Activated CD8-positive, alpha-beta memory T cell treated with anti-CD3 and anti-CD28 coated beads, Interleukin-2, amount 10 ng/mL, durations not matched to agents 7 days and 5 days (primary cell): ENCODE data around the gene KIFAP3. TPM values are rescaled to one million over a fixed set of nuclear protein-coding genes. Genes with fewer than 3 reads are reported as not detected.
"Not testable (repeated sequence)": the region's sequence is repeated elsewhere in the genome, so short reads cannot be mapped to it uniquely, and the experiment has no call there.

Experiments
- ATAC-seq: fragments of 150-1000 bp; cut with Tn5 transposase; one replicate; pipeline ENCODE4 v1.10.0; 2021; ENCODE audit warnings: moderate library complexity
- CTCF ChIA-PET: fragments of 350-600 bp; sonication (Branson Sonifier 250); formaldehyde crosslinking; loops from one replicate; lab custom pipeline; 2021; ENCODE audit warnings: antibody characterized with exemption; lab: Charles Lee
- DNase-seq: peaks from one replicate; pipeline ENCODE4 v3.0.0-alpha.2; 2020
- H3K27ac Mint-ChIP-seq: one replicate; pipeline ENCODE4 v1.8.0; 2021; ENCODE audit warnings: mild to moderate bottlenecking, mixed read lengths
- H3K27me3 Mint-ChIP-seq: one replicate; pipeline ENCODE4 v1.8.0; 2021; ENCODE audit warnings: mixed read lengths
- H3K36me3 Mint-ChIP-seq: one replicate; pipeline ENCODE4 v1.8.0; 2021; ENCODE audit warnings: mild to moderate bottlenecking, mixed read lengths
- H3K4me1 Mint-ChIP-seq: one replicate; pipeline ENCODE4 v1.8.0; 2021; ENCODE audit warnings: mixed read lengths
- H3K4me3 Mint-ChIP-seq: one replicate; pipeline ENCODE4 v1.8.0; 2021; ENCODE audit warnings: mild to moderate bottlenecking, moderate library complexity, mixed read lengths
- H3K9me3 Mint-ChIP-seq: one replicate; pipeline ENCODE4 v1.8.0; 2022; ENCODE audit warnings: low read depth, mixed read lengths
- total RNA-seq, 2 experiments: library from RNA; stranded (reverse); gene quantifications; one replicate each; pipeline ENCODE4 v1.2.3, GENCODE V29; 2021

KIFAP3 gene
- total RNA-seq, 2 experiments from 2014 or later: 25.1 to 30.1 TPM

DNA sequence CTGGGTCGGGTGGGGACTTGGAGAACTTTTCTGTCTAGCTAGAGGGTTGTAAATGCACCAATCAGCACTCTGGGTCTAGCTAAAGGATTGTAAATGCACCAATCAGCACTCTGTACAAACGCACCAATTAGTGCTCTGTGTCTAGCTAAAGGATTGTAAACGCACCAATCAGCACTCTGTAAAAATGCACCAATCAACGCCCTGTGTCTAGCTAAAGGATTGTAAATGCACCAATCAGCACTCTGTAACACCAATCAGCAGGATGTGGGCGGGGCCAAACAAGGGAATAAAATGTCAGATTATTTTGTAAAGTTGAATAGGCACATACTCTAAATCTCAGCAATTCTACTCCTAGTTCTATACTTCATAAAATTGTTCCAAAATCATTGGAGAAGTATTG, 2.5 kb upstream of the KIFAP3 start:
- H3K27ac Mint-ChIP-seq, H3K9me3 Mint-ChIP-seq, H3K4me3 Mint-ChIP-seq, H3K27me3 Mint-ChIP-seq, CTCF ChIA-PET, DNase-seq, ATAC-seq: not testable (repeated sequence)
- peaks cover 11% of the 10 kb centered on the region for H3K36me3 Mint-ChIP-seq
- H3K4me1 Mint-ChIP-seq: peaks cover 34% of the 10 kb centered on the region

DNA sequence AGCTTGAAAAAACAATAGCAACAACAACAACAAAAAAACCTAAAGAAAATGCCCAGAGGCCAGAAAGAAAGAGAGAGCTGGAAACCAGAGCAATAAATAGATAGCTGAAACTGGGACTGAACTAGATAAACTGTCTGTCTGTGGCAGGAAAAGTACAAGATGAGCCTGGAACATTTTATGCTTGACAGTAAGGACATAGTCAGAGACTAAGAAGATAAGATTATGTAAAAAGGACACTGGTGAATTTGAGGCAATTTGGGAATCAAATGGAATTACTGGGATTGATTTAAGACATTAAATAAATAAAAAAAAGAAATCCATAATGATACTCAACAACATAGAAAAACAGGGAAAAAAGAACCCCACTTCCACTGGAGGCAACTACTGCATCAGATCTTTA, 1.7 kb upstream of the KIFAP3 start:
- peaks cover 16% of the 10 kb centered on the region for H3K36me3 Mint-ChIP-seq
- CTCF ChIA-PET: no interaction called here
- no peak overlapping the region for H3K4me3 Mint-ChIP-seq
- DNase-seq (no peak), ATAC-seq (no peak)
- peaks cover 3% of the 10 kb centered on the region for H3K9me3 Mint-ChIP-seq
- H3K27ac Mint-ChIP-seq: no peak overlapping the region
- H3K4me1 Mint-ChIP-seq: peaks cover 39% of the 10 kb centered on the region
- H3K27me3 Mint-ChIP-seq: no peaks in the 10 kb centered on the region

DNA sequence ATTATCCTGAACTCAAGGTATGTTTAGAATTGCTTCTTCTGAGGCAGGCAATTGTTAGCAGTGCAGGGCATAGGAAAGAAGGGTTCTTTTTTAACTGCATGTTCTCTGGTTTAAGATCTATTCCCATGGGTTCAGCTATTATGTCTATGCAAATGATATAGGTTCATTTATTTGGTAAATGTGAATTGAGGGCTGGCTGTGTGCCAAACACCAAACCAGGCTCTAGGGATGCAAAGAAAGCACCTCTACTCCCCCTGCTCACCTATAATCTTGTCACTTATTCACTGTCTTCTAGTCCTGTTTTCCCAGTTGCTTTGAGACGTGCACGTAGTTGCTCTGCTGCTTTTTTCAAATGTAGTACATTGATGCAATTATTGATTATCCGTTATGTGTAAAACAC, 691 bp upstream of the KIFAP3 start:
- Mint-ChIP-seq H3K9me3 (peaks cover 5% of the 10 kb centered on the region), H3K36me3 (peaks cover 26% of the 10 kb centered on the region), H3K27ac (peak overlapping the region; percentile 97), H3K4me3 (peak overlapping the region; percentile 90), H3K27me3 (no peaks in the 10 kb centered on the region), H3K4me1 (peaks cover 49% of the 10 kb centered on the region)
- CTCF ChIA-PET: interaction anchor here (1.0 to 1.6 kb wide), 2 partner anchors 9 to 27 kb away, joined by 3 read pairs; no protein-coding TSS in a partner anchor
- DNase-seq: no peak
- no peak for ATAC-seq

DNA sequence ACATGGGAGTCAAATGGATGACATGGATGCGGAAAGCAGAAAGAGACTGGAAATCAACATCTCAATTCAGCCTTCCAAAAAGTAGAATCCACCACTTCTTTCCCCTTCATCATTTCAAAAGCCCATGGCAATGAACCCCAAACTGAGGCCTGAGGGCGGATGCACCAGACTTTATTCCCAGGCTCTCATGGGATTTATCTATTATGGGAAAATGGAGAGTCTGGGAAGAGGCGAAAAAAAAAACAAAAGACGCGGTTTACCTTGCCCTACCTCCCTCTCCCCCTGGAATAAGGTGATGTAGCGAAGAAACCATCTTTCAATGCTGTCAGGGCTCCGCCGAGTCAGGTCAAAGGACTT, 624 bp downstream of the KIFAP3 start:
- peak overlapping the region; percentile 97 for H3K27ac Mint-ChIP-seq
- H3K36me3 Mint-ChIP-seq: peaks cover 29% of the 10 kb centered on the region
- peaks cover 2% of the 10 kb centered on the region for H3K9me3 Mint-ChIP-seq
- H3K27me3 Mint-ChIP-seq: no peaks in the 10 kb centered on the region
- no peak for DNase-seq
- H3K4me1 Mint-ChIP-seq: peaks cover 61% of the 10 kb centered on the region
- no peak for ATAC-seq
- CTCF ChIA-PET: interaction anchor here (0.6 to 1.6 kb wide), 3 partner anchors 8 to 181 kb away, joined by 3 read pairs; no protein-coding TSS in a partner anchor
- peak overlapping the region; percentile 90 for H3K4me3 Mint-ChIP-seq

DNA sequence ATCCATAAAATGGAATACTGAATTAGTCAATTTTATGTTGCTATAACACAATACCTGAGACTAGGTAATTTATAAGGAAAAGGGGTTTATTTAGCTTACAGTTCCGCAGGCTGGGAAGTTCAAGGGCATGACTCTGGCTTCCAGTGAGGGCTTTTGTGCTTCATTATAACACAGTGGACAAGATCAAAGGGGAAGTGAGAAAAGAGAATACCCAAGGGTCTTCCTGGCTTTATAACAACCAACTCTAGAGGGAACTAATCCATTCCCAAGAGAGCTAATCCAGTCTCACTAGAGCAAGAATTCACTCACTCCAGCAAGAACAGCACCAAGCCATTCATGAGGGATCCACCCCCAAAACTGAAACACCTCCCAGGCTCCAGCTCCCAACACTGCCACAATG, 3.1 kb downstream of the KIFAP3 start:
- Mint-ChIP-seq H3K27ac (no peak overlapping the region), H3K4me3 (no peak overlapping the region), H3K4me1 (peaks cover 74% of the 10 kb centered on the region), H3K27me3 (no peaks in the 10 kb centered on the region), H3K9me3 (peaks cover 2% of the 10 kb centered on the region), H3K36me3 (peaks cover 25% of the 10 kb centered on the region)
- ATAC-seq: no peak
- CTCF ChIA-PET: interaction anchor here (0.8 kb wide), 1 partner anchor 122 kb away, joined by 3 read pairs; no protein-coding TSS in a partner anchor
- no peak for DNase-seq

DNA sequence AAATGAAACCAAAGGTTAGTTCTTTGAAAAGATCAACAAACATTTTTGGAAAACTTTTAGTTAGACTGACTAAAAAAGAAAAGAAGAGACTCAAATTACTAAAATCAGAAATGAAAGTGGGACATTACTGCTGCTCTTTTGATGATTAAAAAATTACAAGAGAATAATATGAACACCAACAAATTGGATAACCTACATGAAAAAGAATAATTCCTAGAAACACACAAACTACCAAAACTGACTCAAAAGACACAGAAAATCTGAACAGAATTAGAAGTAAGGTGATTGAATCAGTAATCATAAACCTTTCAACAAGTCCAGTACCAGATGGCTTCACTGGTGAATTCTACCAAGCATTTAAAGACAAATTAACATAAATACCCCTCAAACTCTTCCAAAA, 5.6 kb downstream of the KIFAP3 start:
- DNase-seq (no peak), ATAC-seq (no peak)
- Mint-ChIP-seq H3K27ac (peak overlapping the region; percentile 88), H3K27me3 (no peaks in the 10 kb centered on the region), H3K4me1 (peaks cover 64% of the 10 kb centered on the region), H3K4me3 (peak overlapping the region; percentile 77), H3K36me3 (peaks cover 31% of the 10 kb centered on the region), H3K9me3 (peaks cover 2% of the 10 kb centered on the region)
- CTCF ChIA-PET: no interaction called here

DNA sequence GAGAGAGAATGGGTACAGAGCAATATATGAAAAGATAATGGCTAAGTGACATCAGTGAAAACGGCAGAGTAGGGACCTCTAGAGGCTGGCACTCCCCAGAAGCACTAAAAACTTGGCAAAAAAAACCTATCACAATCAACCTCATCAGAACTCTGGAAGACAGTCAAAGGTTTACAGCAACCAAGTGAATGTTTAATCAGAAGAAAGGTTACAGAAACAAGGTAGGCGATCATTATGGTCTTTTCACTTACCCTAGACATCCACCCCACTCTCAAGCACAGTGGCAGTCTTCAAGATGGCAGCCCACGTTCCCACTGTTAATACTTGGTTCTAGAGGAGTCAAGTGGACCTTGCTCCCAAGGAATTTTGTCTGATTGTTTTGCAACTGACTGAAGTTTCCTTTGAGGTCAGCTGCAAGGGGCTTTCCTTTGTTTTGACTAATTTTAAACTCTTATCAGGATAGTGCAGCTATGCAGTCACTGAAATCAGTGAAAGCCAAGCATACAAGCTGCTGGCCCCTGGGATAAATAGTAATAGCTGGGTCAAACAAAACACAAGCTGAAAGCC, 7.2 kb downstream of the KIFAP3 start:
- H3K27ac Mint-ChIP-seq: peak overlapping the region; percentile 88
- H3K27me3 Mint-ChIP-seq: no peaks in the 10 kb centered on the region
- H3K4me1 Mint-ChIP-seq: peaks cover 61% of the 10 kb centered on the region
- H3K4me3 Mint-ChIP-seq: peak overlapping the region; percentile 77
- H3K36me3 Mint-ChIP-seq: peaks cover 38% of the 10 kb centered on the region
- CTCF ChIA-PET: no interaction called here
- peaks cover 11% of the 10 kb centered on the region for H3K9me3 Mint-ChIP-seq
- DNase-seq (no peak), ATAC-seq (peak; percentile 52)

DNA sequence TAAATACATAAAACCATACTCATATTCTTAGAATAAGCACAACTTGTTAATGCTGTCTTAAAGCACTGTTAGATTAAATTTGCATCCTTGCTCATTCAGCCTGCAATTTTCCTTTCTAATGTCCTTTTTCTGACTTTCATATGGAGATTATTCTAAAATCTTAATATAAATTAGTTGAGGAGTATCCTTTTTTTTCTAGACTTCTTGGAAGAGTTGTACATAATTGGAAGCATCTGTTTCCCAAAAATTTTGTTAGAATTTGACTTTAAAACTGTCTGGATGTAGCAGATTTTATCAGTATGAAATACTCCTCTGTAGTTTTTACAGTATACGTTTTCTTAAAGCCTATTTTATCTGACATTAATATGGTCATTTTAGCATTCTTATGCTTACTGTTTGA, 9.7 kb downstream of the KIFAP3 start:
- H3K4me3 Mint-ChIP-seq: no peak overlapping the region
- CTCF ChIA-PET: interaction anchor here (0.6 kb wide), 1 partner anchor 1837 kb away, joined by 3 read pairs; no protein-coding TSS in a partner anchor
- no peak overlapping the region for H3K27ac Mint-ChIP-seq
- peaks cover 31% of the 10 kb centered on the region for H3K36me3 Mint-ChIP-seq
- H3K9me3 Mint-ChIP-seq: peaks cover 10% of the 10 kb centered on the region
- DNase-seq (no peak), ATAC-seq (no peak)
- no peaks in the 10 kb centered on the region for H3K27me3 Mint-ChIP-seq
- H3K4me1 Mint-ChIP-seq: peaks cover 39% of the 10 kb centered on the region

DNA sequence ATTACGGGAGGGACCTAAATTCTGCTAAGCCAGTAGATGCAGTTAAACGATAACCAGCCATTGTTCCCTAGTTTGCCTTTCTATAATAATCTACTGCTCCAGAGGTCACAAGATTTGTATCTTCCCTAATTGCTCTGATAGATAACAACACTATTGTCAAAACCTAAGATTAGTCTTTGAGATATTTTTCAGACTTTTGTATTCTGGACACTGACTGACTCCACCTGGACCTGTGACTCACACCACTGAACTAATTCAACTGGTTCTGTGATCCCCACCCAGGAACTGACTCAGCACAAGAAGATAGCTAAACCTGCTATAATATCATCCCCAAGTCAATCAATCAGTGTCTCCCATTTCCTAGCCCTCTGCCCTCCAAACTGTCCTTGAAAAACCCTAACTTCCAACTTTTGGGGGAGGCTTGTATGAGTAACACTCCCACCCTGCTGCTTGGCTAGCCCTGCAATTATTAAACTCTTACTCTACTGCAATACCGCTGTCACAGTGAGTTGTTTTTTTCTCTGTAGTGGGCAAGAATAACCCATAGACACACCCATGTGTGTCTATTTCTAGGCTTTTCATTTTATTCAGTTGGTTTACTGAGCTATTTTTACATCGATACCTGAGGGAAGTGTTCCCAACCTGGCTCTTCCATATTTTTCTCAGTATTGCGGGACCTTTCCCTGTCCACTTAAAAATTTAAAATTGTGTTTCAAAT, 11.2 kb downstream of the KIFAP3 start:
- no peaks in the 10 kb centered on the region for H3K27me3 Mint-ChIP-seq
- peaks cover 26% of the 10 kb centered on the region for H3K4me1 Mint-ChIP-seq
- H3K4me3 Mint-ChIP-seq: no peak overlapping the region
- H3K27ac Mint-ChIP-seq: no peak overlapping the region
- H3K36me3 Mint-ChIP-seq: peaks cover 28% of the 10 kb centered on the region
- H3K9me3 Mint-ChIP-seq: peaks cover 10% of the 10 kb centered on the region
- no peak for ATAC-seq
- DNase-seq: no peak
- CTCF ChIA-PET: no interaction called here

DNA sequence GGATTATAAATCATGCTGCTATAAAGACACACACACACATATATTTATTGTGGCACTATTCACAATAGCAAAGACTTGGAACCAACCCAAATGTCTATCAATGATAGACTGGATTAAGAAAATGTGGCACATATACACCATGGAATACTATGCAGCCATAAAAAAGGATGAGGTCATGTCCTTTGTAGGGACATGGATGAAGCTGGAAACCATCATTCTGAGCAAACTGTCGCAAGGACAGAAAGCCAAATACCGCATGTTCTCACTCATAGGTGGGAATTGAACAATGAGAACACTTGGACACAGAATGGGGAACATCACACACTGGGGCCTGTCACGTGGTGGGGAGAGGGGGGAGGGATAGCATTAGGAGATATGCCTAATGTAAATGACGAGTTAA, 12.8 kb downstream of the KIFAP3 start:
- Mint-ChIP-seq H3K4me1 (peaks cover 12% of the 10 kb centered on the region), H3K36me3 (peaks cover 28% of the 10 kb centered on the region), H3K9me3 (peaks cover 10% of the 10 kb centered on the region)
- CTCF ChIA-PET, H3K27me3 Mint-ChIP-seq, DNase-seq, H3K27ac Mint-ChIP-seq, H3K4me3 Mint-ChIP-seq, ATAC-seq: not testable (repeated sequence)

DNA sequence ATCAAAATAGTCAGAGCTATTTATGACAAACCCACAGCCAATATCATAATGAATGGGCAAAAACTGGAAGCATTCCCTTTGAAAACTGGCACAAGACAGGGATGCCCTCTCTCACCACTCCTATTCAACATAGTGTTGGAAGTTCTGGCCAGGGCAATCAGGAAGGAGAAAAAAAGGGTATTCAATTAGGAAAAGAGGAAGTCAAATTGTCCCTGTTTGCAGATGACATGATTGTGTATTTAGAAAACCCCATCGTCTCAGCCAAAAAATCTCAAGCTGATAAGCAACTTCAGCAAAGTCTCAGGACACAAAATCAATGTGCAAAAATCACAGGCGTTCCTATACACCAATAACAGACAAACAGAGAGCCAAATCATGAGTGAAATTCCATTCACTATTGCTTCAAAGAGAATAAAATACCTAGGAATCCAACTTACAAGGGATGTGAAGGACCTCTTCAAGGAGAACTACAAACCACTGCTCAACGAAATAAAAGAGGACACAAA, 14.4 kb downstream of the KIFAP3 start:
- H3K27ac Mint-ChIP-seq, ATAC-seq, DNase-seq, H3K4me1 Mint-ChIP-seq, H3K4me3 Mint-ChIP-seq, H3K27me3 Mint-ChIP-seq, CTCF ChIA-PET: not testable (repeated sequence)
- peaks cover 10% of the 10 kb centered on the region for H3K9me3 Mint-ChIP-seq
- H3K36me3 Mint-ChIP-seq: peaks cover 28% of the 10 kb centered on the region

DNA sequence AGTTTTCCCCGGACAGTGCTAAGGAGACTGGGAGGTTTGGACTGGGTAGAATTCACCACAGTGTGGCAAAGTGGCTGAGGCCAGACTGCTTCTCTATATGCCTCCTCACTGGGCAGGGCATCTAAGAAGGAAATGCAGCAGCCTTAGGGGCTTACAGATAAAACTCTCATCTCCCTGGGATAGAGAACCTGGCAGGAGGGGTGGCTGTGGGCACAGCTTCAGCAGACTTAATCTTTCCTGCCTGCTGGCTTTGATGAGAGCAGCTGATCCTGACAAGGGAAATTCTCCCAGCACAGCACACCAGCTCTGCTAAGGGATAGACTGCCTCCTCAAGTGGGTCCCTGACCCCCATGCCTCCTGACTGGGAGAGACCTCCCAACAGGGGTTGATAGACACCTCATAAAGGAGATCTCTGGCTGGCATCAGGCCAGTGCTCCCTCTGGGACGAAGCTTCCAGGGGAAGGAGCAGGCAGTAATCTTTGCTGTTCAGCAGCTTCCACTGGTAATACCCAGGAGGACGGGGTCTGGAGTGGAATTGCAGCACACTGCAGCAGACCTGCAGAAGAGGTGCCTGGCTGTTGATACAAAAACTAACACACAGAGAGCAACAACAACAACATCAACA, 25.2 kb downstream of the KIFAP3 start:
- H3K36me3 Mint-ChIP-seq: peaks cover 79% of the 10 kb centered on the region
- CTCF ChIA-PET: interaction anchor here (0.6 kb wide), 1 partner anchor 839 kb away, joined by 3 read pairs; no protein-coding TSS in a partner anchor
- DNase-seq: no peak

DNA sequence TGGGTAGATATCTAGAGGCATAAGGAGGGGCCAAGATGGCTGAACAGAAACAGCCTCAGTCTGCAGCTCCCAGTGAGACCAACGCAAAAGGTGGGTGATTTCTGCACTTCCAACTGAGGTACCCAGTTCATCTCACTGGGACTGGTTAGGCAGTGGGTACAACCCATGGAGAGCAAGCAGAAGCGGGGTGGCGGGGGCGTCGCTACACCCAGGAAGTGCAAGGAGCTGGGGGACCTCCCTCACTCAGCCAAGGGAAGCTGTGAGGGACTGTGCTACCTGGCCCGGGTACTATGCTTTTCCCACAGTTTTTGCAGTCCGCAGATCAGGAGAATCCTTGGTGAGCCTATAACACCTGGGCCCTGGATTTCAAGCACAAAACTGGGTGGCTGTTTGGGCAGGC, 26.0 kb downstream of the KIFAP3 start:
- DNase-seq (no peak), ATAC-seq (no peak)
- Mint-ChIP-seq H3K27me3 (no peaks in the 10 kb centered on the region), H3K4me1 (peaks cover 3% of the 10 kb centered on the region), H3K9me3 (no peaks in the 10 kb centered on the region), H3K36me3 (peaks cover 75% of the 10 kb centered on the region), H3K4me3 (no peak overlapping the region), H3K27ac (no peak overlapping the region)
- CTCF ChIA-PET: interaction anchor here (0.6 kb wide), 1 partner anchor 840 kb away, joined by 3 read pairs; no protein-coding TSS in a partner anchor

More for the DNA sequence above, 25.2 kb downstream of the KIFAP3 start:
- ATAC-seq: no peak
- Mint-ChIP-seq H3K27me3 (no peaks in the 10 kb centered on the region), H3K4me3 (no peak overlapping the region), H3K4me1 (peaks cover 3% of the 10 kb centered on the region), H3K27ac (no peak overlapping the region), H3K9me3 (no peaks in the 10 kb centered on the region)
